AG09319 (cell line): ENCODE measurements around the gene SDR39U1.

Source experiments
- DNase-seq: peaks from one replicate; pipeline ENCODE4 v3.0.0-alpha.2; 2010; ENCODE audit warnings: low read depth; ENCODE audit errors: extremely low read depth
- CTCF ChIP-seq: IDR thresholded peaks from 2 replicates; pipeline ENCODE4 v1.5.1; 2011; ENCODE audit warnings: low read depth, mild to moderate bottlenecking, inconsistent platforms, low read length, moderate library complexity

The SDR39U1 gene

GRCh38 chr14:24425704-24426103, 16.9 kb downstream of the SDR39U1 start:
- no peak for TF ChIP-seq CTCF
- peak; percentile 40 for DNase-seq

GRCh38 chr14:24422694-24423601, 19.6 kb downstream of the SDR39U1 start:
- no peak for DNase-seq
- no peak for TF ChIP-seq CTCF

GRCh38 chr14:24422261-24422660, 20.3 kb downstream of the SDR39U1 start:
- TF ChIP-seq CTCF: no peak
- DNase-seq: no peak

GRCh38 chr14:24418492-24418873, 24.1 kb downstream of the SDR39U1 start:
- no peak for TF ChIP-seq CTCF
- no peak for DNase-seq

GRCh38 chr14:24417832-24418491, 24.6 kb downstream of the SDR39U1 start:
- no peak for DNase-seq
- no peak for TF ChIP-seq CTCF

GRCh38 chr14:24416932-24417619, 25.5 kb downstream of the SDR39U1 start:
- DNase-seq: no peak
- no peak for TF ChIP-seq CTCF
